GM12872 (cell line): ENCODE results near the gene SRPK2.

Experiments used
- TF ChIP-seq, protein P1 (sequence below): IDR thresholded peaks from 3 replicates; pipeline ENCODE4 v1.5.1; 2011; ENCODE audit warnings: low read depth, mild to moderate bottlenecking, low read length, moderate library complexity; ENCODE audit not compliant: insufficient read depth

SRPK2 gene

DNA sequence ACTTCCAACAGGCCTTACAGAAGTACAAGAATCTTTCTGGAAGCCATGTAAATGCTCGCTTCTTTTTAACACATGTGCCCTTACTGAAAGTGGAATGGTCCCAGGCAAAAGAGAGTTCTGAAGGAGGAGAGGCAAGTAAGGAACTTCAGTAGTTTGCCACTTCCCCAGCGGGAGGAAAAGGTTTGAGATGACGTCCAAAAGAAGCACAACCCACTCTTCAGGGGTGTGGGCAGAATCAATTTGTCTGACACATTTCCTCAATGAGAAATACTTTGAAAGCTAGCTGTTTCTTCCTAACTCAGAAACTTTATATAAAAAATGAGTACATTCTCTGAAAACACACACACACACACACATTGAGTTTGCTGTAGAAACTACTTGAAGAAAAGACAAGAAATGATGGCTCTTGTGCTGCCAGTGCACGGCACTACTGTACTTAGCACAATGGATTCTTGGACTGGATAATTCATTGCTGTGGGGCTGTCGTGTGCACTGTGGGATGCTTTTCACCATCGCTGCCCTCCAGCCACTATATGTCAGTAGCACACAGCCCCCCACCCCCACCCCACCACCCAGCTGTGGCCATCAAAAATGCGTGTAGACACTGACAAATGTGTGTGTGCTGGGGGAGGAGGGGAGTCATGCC is 183.0 kb downstream of the SRPK2 start:
- TF ChIP-seq, protein P1, sequence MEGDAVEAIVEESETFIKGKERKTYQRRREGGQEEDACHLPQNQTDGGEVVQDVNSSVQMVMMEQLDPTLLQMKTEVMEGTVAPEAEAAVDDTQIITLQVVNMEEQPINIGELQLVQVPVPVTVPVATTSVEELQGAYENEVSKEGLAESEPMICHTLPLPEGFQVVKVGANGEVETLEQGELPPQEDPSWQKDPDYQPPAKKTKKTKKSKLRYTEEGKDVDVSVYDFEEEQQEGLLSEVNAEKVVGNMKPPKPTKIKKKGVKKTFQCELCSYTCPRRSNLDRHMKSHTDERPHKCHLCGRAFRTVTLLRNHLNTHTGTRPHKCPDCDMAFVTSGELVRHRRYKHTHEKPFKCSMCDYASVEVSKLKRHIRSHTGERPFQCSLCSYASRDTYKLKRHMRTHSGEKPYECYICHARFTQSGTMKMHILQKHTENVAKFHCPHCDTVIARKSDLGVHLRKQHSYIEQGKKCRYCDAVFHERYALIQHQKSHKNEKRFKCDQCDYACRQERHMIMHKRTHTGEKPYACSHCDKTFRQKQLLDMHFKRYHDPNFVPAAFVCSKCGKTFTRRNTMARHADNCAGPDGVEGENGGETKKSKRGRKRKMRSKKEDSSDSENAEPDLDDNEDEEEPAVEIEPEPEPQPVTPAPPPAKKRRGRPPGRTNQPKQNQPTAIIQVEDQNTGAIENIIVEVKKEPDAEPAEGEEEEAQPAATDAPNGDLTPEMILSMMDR, result no peak

DNA sequence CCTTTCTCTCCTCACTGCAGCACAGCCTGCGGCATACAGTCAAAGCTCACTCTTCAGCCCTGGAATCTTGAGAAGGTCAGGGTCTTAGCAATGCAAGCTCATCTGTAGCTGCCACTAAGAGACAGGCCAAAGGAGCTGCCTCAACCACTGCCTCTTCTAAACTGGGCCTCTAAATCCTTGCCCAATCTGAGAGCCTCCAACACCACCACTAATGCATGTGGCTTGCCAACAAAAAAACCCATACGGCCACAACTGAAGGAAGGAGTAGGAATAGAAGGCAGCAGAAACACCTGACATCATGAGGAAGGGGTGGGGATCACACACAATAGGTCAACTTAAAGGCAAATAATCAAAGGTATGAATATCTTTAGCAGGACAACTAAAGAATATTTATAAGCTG is 183.8 kb downstream of the SRPK2 start:
- TF ChIP-seq, protein P1, result no peak

DNA sequence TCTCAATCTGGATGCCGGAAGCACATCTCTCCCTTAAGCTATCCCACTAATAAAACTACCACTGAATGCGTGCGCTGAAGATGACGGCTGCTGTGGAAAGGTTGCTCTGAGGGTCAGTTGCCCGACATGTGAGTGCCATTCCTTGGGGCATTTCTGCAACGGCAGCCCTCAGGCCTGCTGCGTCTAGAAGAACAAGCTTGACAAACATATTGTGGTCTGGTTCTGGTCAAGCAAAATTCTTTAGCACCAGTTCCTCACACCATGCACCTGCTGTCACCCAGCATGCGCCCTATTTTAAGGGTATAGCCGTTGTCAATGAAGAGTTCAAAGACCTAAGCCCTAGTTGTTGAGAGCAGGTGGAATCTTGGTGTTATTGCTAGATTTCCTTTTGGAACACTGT is 184.2 kb downstream of the SRPK2 start:
- TF ChIP-seq, protein P1, result no peak

DNA sequence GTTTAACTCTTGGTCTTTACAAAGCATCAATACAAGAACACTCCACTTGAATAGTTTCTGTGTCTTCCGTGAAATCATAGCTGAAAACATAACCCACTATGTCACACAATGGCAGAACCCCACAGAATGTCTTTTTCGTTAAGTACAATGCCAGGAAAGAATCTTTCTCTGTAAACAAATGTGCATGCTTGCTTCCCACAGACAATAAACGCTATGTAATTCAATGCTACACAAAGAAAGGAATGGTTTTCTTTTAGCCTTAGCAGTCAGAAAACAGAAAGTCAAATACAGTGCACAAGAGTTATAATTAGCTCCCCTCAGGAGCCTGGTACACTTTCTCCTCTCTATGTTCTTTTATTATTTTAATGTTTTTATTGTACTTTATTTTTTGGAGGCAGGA is 186.1 kb downstream of the SRPK2 start:
- TF ChIP-seq, protein P1, result no peak

DNA sequence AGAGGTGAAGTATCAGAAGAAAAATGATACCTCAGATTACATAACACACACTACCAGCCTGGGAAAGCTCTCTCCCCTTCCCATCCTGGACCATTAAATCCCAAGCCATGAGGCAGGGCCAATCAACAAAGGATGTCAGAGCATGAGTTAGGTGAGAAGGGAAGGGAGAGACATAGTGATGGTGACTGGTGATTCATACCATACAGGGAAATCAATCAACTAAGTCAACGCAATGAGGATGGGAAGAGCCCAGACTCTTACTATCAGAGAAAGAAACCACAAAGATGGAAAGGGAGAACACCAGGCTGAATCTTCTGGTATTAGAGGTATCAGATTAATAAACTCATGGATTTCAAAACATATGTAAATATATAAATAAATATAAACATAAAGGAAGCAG is 189.3 kb downstream of the SRPK2 start:
- TF ChIP-seq, protein P1, result no peak

DNA sequence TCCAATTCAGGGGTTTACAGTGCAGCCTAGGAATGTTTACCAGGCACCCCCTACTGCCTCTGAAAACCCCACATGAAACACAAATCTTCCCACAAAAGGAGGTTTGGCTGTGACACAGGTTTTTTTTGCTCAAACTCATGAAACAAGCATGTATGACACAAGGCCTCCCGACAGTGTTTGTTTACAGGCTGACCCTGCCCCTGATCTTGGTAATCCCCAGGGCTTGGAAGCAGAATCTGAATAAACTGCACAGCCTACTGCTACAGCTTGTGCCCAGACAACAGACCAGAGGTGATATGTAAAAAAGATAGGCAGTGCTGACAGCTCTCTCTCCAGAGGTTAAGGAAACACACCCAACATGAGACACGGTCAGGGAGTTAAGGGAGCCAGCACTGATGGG is 190.5 kb downstream of the SRPK2 start:
- TF ChIP-seq, protein P1, result no peak

DNA sequence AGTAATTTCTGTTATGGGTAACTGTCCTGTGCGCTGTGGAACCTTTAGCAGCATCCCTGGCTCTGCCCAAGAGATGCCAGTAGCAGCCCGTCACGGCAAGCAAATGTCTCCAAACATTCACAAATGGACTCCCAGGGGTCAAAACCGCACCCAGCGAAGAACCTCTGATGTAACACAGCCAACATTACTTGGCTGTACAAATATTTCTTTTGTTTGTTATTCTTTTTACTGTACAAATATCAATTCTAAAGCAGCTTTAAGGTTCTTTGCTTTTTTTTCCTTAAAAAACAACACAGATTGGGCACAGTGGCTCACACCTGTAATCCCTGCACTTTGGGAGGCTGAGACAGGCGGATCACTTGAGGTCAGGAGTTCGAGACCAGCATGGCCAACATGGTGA is 192.2 kb downstream of the SRPK2 start:
- TF ChIP-seq, protein P1, result no peak
